NOMO-1 (cell line): ENCODE data around the gene CBFA2T3.
A peak's percentile ranks its signal among the peaks of the same experiment; 100 is the strongest.

Experiments
- DNase-seq, 2 experiments: peaks; one replicate each; lab custom pipeline; 2025; ENCODE audit not compliant: unreplicated experiment in 2 of 2; lab: John Stamatoyannopoulos, UW

CBFA2T3 gene

GRCh38 chr16:88867581-88868246 lies 109.3 kb downstream of the CBFA2T3 start:
- no peak for DNase-seq

DNA sequence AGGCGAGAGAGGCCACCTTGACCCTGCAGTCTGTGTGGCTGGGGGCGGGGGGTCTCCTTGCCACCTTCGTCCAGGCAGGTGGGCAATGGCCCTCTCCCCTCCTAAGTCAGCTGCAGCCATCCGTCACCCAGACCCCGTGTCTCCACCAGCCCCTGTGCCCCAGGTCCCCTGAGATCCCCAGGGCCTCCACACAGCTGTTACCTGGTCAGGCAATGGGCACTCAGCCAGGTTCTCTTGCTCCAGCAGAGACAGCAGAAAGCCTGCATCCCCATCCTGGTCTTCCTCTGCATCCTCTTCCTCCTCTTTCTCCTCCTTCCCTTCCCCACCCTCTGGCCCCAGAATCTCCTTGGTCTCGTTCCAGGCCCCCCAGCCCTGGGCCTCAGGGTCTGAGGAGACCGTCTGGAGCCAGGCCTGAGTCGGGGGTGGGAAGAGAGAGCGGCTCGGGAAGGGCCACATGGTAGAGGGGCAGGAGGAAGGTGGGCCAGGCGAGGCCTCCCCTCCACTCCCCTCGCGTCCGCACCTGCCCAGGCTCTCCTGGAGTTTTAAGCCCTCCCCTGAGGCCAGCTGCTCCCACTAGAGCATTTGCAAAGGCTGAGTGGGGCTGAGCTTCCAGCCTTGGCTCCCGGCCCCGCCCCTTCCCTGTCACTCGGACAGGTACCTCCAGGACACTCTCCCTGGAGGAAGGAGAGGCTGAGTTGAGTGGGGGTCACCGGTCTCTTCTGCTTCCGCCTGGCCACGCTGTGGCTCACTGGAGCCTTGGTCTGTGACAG lies 110.7 kb downstream of the CBFA2T3 start, which contains the start of gene PABPN1L:
PABPN1L (minus strand) TSS at position 510 of the 770 bp plus-strand sequence; CDS start at position 456, 54 bp downstream.
- no peak for DNase-seq

DNA sequence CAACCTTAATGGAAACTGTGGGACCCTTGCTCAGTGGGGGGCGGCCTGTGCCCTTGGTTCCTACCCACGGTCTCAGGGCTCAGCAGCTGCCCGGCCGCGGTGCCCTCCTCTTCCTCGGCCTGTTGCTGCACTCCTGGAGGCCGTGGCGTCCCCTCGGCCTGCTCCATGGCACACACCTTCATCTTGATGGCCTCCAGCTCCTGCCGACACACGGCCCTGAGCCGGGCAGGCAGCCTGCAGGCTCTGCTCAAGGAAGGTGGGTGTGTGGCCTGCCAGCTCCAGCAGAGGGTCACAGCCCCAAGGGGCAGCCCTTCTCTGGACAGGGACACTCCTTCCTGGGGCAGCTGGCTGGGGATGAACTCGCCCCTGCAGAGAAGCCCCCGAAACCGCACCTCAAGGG lies 111.3 kb downstream of the CBFA2T3 start:
- no peak for DNase-seq

DNA sequence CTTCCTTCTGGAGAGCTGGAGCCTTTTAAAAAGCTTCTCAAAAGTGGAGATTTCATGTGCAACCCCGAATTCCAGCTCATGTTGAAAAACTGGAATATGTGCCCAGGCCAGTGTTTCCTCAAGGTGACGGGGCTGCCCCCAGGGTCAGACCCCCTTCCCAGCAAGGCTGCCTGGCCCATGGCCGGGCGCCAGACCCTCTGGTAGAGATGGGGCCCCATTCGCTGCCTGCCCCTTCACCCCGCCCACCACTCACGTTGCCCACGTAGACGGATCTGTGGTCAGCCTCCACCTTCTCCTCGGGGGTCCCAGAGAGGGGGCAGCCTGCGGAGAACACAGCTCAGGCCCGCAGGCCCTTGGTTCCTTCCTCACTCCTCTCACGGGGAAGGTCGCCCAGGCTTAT lies 111.7 kb downstream of the CBFA2T3 start:
- DNase-seq = no peak

DNA sequence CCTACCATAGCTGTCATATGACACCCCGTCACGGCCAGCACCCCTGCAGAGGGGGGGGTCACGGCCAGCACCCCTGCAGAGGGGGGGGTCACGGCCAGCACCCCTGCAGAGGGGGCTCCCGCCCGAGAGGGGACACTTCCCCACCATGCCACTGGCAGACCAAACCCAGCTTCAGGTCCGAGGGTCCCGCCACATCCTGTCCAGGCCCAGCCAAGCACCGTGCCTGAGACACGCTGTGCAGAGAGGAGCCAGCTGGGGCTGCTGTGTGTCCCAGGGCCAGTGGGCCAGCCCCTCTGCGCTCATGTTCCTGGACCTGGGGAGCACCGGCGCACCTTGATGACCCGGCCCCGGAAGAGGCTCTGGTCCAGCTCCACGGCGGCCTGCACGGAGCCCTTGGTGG lies 112.5 kb downstream of the CBFA2T3 start:
- no peak for DNase-seq

DNA sequence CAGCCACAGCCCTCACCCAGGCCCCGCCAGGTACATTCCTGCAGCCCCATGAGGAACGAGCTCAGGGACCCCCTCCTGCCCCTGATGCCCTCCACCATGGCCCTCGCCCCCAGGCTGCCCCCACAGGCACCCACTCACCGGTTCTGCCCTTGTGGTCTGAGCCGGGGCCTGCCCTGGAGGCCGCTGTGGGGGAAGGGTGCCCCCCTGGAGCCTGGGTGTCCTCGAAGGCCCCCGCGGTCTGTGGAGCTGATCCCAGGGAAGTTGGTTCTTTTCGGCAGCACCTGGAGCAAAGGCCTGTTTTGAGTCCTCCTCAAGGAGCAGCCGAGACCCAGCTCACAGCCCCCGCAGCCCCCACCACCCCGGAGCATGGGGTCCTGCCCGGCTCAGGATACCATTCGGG lies 112.9 kb downstream of the CBFA2T3 start:
- DNase-seq = no peak

DNA sequence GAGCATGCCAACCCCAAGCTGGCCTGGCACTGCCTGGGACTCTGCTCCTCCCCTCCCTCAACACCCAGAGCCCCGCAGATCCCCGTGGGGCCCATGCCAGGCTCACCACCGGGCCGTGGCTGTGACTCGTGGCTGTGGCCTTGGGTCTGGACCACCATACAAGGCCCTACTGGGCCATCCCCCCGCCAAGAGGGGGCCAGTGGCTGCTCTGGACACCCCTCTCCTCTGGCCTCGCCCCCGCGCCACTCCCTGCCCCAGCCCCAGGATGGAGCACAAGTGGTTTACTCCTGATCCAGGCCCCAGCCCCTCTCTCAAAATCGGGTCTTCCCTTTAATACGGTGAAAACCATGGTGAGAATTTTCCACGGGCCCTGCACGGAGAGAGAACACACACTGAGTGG lies 113.6 kb downstream of the CBFA2T3 start:
- no peak for DNase-seq

GRCh38 chr16:88862968-88863367 lies 114.0 kb downstream of the CBFA2T3 start:
- DNase-seq = no peak

GRCh38 chr16:88861359-88861758 lies 115.6 kb downstream of the CBFA2T3 start:
- no peak for DNase-seq

DNA sequence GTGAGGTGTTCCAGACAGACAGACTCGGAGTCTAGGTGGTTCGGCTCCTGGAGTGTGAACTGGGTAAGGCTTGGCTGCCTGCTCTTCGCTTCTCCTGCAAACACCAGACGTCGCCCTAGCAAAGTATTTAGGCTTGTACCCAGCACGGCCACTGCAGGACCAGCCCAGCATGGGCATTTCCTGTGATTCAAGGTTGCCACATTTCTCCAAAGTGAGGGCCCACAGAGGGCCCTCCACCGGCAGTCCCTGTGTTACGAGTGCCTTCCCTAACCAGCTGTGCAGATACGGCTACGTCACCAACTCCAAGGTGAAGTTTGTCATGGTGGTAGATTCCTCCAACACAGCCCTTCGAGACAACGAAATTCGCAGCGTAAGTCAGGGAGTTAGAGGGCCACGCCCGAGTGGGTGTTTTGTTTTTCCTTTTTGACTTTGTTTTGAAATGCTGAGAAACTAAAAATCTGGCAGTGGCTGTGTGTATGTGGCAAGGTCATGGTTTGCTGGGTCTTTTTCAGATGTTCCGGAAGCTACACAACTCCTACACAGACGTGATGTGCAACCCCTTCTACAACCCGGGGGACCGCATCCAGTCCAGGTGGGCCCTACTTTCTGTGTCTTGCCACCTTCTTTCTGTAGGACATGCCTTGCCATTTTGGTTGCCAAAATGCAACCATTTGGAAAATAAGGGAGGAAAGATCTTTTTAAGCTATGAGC lies 117.5 kb downstream of the CBFA2T3 start:
- DNase-seq = no peak

DNA sequence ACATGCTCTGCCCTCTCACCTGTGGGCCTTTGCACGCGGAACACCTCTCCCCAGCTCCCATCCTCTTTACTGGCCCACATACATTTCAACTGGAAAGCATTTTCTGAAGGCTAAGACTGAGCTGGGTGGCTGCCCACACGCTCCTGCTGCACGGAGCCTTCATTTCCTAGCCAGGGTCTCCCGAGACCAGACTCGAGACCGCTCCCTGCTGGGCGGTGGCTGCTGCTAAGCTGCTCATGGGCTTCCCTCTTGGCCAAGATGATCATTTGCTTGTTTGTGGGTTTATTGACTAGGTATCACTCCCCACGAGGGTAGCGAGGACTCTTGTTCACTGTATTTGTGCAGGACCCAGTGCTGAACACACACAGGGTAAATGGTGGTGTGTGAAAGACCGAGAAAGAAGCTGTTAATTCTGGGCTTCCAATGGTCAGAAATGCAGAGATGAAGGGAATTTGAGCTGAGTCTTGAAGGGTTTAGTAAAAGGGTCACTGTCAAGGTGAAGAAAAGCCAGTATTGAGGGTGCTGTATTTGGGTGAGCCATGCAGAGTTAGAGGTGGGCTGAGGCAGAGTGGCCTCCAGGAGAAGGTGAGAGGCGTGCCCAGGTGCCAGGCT lies 119.2 kb downstream of the CBFA2T3 start:
- DNase-seq = peak; percentile 79 to 83

DNA sequence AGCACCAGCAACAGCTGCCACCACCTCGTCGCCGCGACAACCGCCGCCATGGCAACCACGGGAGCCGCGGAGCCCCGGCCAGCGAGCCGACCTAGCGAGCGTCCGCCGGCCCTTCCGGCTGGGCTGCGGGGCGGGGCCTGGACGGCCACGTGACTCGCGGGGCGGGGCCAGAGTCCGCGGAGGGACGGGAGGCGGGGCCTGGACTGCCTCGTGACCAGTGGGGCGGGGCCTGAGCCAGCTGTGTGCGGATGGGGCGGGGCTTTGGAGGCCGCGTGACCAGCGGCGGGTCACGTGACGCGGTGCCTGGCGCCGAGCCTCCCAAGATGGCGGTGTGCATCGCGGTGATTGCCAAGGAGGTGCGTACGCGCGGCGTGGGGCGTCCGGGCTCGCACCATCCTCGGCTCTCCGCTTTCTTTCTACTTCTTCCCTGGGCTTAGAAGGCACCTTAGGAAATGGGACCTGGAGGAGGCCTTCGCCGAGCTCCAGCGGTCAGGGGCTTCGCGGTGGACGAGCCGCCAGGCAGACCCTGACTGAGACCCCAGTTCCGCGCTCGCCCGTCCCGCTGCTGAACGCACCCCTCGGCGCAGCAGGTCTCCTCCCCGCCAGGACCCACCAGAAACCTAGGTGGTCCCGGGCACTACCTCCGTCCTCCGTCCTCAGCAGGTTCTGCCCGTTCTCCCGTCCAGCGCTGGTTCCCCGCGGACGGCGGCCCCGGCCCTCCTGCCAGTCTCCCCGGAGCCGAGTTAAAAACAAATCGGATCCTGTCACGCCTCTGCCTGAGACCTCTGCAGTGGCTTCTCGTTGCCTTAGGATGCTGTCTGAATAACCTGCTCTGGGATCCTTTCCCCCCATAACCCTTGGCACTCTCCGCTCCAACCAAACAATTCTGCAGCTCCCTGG lies 119.9 kb downstream of the CBFA2T3 start, which contains the start of the genes GALNS and TRAPPC2L:
GALNS (minus strand) TSS at position 120 of the 900 bp plus-strand sequence; CDS start at position 50, 70 bp downstream.
TRAPPC2L (plus strand) TSS at position 300 of the 900 bp plus-strand sequence; CDS start at position 324, 24 bp downstream.
- peak; percentile 91 to 95 for DNase-seq

GRCh38 chr16:88856122-88856827 lies 120.7 kb downstream of the CBFA2T3 start:
- peak in 1 of 2 experiments; percentile 4 for DNase-seq

DNA sequence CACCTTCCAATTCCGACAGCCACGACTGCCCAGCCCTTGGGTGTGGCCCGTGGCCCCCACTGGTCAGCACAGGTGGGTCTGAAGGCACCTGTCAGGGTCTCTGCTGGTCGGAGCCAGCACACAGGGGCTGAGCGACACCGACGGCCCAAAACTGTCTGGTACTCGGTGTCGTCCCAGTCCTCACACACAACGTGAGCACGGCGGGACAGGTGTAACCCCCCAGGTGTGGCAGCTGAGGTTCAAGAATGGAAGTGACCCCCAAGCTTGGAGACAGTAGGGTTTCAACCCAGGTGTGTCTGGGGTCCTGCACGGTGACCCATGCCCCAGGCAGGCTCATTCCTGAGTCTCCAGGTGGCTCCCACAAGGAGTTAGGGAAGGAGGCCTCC lies 121.3 kb downstream of the CBFA2T3 start:
- no peak for DNase-seq

- DNase-seq = peak; percentile 17 to 60
Measured at GRCh38 chr16:88855176-88855575, 121.8 kb downstream of the CBFA2T3 start.

GRCh38 chr16:88854306-88855111 lies 122.5 kb downstream of the CBFA2T3 start:
- DNase-seq = peak in 1 of 2 experiments; percentile 19

DNA sequence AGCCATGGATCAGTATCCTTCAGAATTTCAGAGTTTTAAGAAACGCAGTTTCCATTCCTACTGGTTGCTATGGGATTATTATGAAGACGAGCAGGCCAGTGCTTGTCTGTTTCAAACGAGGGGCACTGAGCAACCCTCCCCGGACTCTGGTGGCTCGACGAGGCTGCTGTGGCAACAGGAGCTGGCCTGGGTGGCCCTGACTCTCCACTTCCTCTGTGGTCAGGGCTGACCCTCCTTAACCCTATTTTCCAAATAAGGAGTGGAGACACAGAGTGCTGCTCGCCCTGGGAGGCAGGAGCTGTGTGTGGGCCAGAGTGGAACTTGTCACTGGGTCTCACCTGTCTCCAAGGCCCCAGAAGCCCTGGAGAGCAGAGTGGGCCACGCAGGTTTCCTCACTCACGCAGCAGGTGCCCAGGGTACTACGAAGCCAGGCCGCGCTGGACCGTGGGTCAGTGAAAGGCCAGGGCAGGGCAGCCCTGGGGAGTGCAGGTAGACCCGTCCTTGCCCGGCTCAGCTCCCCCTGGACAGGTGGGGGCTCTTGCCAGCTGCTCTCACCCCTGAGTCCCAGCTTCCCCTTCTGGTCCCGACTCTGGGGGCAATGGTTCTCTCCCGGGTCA lies 123.6 kb downstream of the CBFA2T3 start:
- DNase-seq = no peak

GRCh38 chr16:88851616-88852015 lies 125.4 kb downstream of the CBFA2T3 start:
- DNase-seq = no peak
